T-helper 17 cell (primary cell): ENCODE measurements around the gene ZZZ3. TPM values are rescaled to one million over a fixed set of nuclear protein-coding genes. Genes with fewer than 3 reads are reported as not detected.
A peak's percentile ranks its signal among the peaks of the same experiment; 100 is the strongest.
"Not testable (repeated sequence)": the region's sequence is repeated elsewhere in the genome, so short reads cannot be mapped to it uniquely, and the experiment has no call there.

Source experiments
- ATAC-seq: fragments of 150-1000 bp; cut with Tn5 transposase; 2 replicates; pipeline ENCODE4 v1.10.0; 2021; ENCODE audit warnings: mild to moderate bottlenecking, moderate library complexity
- DNase-seq, 3 donors: peaks; one replicate each; pipeline versions ENCODE4 v3.0.0 to v3.0.0-alpha.2; 2020 to 2021
- H3K9me3 ChIP-seq: one replicate; pipeline ENCODE4 v1.7.0; 2013; ENCODE audit warnings: low read length, mild to moderate bottlenecking; ENCODE audit not compliant: control insufficient read depth, poor library complexity, severe bottlenecking
- H3K27ac Mint-ChIP-seq: one replicate; pipeline ENCODE4 v1.8.0; 2022; ENCODE audit warnings: mild to moderate bottlenecking, moderate library complexity, mixed read lengths
- H3K27me3 Mint-ChIP-seq: one replicate; pipeline ENCODE4 v1.8.0; 2022; ENCODE audit warnings: mixed read lengths
- H3K36me3 Mint-ChIP-seq: one replicate; pipeline ENCODE4 v1.8.0; 2022; ENCODE audit warnings: low read depth, mixed read lengths
- H3K4me1 Mint-ChIP-seq: one replicate; pipeline ENCODE4 v1.8.0; 2022; ENCODE audit warnings: mild to moderate bottlenecking, mixed read lengths
- H3K4me3 Mint-ChIP-seq: one replicate; pipeline ENCODE4 v1.8.0; 2022; ENCODE audit warnings: mild to moderate bottlenecking, moderate library complexity, mixed read lengths
- total RNA-seq, 4 donors: library from RNA in 2 of 4; stranded (reverse) in 2 of 4; gene quantifications; one replicate each; pipeline ENCODE4 v1.2.3 and lab custom pipeline; 2022 to 2026

Gene ZZZ3
- 10 to 100 TPM; 49.8 to 55.5 TPM for total RNA-seq
- total RNA-seq (lab: John Stamatoyannopoulos, UW): 94.1 to 171 reads per million in 2 donors

GRCh38 chr1:77682460-77683159 is at the start of gene ZZZ3:
ZZZ3 (minus strand) TSS chr1:77682658; CDS start chr1:77633354, 49,304 bp downstream.
- Mint-ChIP-seq H3K36me3 (peaks cover 2% of the 10 kb centered on the region), H3K27ac (peak within 1 kb of the TSS; percentile 96), H3K27me3 (no peaks in the 10 kb centered on the region), H3K4me1 (peaks cover 33% of the 10 kb centered on the region), H3K4me3 (peak within 1 kb of the TSS; percentile 94)
- peak; percentile 75 for ATAC-seq
- no peaks in the 10 kb centered on the region for H3K9me3 ChIP-seq
- peak; percentile 84 to 93 (median 86) for DNase-seq

DNA sequence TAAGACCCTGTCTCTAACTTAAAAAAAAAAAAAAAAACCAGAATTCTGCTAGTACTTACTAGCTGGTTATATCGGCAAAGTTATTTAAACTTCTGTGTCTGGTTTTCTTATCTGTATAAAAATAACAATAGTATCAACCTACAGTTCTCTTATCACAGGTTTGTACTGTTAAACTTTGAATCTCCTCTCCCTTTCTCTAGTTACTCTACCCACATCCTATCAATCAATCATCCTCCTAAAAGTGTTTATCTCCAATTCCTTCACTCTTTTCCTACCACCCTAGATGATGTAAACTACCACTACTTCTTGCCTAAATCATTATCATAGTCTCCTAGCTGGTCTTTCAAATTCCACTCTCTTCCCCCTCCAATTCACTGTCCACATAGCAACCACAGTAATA is 49.6 kb upstream of the ZZZ3 start:
- no peak for ATAC-seq
- no peaks in the 10 kb centered on the region for H3K9me3 ChIP-seq
- peaks cover 7% of the 10 kb centered on the region for H3K4me1 Mint-ChIP-seq
- DNase-seq: no peak
- no peaks in the 10 kb centered on the region for H3K27me3 Mint-ChIP-seq
- H3K36me3 Mint-ChIP-seq: peaks cover 11% of the 10 kb centered on the region
- H3K27ac Mint-ChIP-seq: peak overlapping the region; percentile 75
- no peak overlapping the region for H3K4me3 Mint-ChIP-seq

DNA sequence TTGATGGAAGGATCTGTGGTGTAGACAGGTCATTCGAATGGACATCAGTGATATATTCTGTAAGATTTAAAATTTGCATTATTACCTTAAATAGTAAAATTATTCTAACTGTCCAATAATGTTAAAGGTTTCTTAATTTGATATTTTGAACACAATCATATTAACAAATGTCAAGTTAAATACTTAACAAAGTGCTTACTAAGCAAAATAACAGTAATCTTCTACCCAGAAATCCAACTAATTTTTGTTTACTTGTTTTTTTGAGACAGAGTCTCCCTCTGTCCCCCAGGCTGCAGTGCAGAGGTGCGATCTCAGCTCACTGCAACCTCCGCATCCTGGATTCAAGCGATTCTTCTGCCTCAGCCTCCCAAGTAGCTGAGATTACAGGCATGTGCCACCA is 43.2 kb upstream of the ZZZ3 start:
- no peaks in the 10 kb centered on the region for H3K27me3 Mint-ChIP-seq
- H3K27ac Mint-ChIP-seq: no peak overlapping the region
- peaks cover 6% of the 10 kb centered on the region for H3K4me1 Mint-ChIP-seq
- H3K9me3 ChIP-seq: no peaks in the 10 kb centered on the region
- ATAC-seq (no peak), DNase-seq (no peak)
- no peak overlapping the region for H3K4me3 Mint-ChIP-seq
- peaks cover 13% of the 10 kb centered on the region for H3K36me3 Mint-ChIP-seq

DNA sequence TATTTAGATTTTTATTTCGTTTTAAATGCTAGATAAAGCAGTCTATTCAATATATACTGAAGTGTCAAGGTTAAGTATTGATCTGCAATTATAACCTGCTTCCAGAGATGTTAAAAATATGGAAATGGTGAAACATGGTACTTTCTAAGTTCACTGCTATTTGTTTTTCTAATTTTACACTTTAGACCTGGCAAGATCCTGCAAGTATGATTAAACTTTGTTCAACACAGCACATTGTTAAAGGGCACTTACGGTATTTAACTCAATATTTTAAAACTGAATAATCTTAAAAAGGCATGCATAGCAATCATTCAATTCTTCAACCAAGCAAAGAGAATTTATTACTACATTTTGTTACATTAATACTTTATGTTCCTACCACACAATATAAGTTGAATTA is 35.7 kb upstream of the ZZZ3 start:
- Mint-ChIP-seq H3K27ac (peak overlapping the region; percentile 21), H3K4me3 (no peak overlapping the region), H3K36me3 (peaks cover 9% of the 10 kb centered on the region), H3K4me1 (peaks cover 3% of the 10 kb centered on the region), H3K27me3 (no peaks in the 10 kb centered on the region)
- no peak for ATAC-seq
- DNase-seq: no peak
- H3K9me3 ChIP-seq: no peaks in the 10 kb centered on the region

- no peaks in the 10 kb centered on the region for H3K9me3 ChIP-seq
- DNase-seq (no peak), ATAC-seq (no peak)
- H3K27ac Mint-ChIP-seq: no peak overlapping the region
- H3K36me3 Mint-ChIP-seq: peaks cover 7% of the 10 kb centered on the region
- H3K4me3 Mint-ChIP-seq: no peak overlapping the region
- H3K4me1 Mint-ChIP-seq: peaks cover under 1% of the 10 kb centered on the region
- H3K27me3 Mint-ChIP-seq: no peaks in the 10 kb centered on the region
Observed at GRCh38 chr1:77716065-77716464, 33.6 kb upstream of the ZZZ3 start.

DNA sequence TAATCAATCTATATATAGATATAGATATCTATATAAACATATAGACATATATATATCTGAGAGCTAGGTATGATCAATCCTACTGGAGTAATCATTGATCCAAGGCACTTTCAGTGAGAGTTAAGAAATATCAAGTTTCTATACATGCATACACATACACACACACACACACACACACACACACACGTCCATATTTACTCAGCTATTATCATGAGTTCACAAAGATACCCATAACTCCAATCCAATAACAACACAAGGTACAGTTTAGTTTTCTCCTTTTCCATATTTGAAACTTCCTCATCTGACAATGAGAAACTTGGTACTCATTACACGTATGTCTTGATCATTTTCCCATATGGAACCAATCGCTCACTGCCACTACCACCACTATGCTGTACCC is 27.3 kb upstream of the ZZZ3 start:
- no peak overlapping the region for H3K27ac Mint-ChIP-seq
- no peak for DNase-seq

DNA sequence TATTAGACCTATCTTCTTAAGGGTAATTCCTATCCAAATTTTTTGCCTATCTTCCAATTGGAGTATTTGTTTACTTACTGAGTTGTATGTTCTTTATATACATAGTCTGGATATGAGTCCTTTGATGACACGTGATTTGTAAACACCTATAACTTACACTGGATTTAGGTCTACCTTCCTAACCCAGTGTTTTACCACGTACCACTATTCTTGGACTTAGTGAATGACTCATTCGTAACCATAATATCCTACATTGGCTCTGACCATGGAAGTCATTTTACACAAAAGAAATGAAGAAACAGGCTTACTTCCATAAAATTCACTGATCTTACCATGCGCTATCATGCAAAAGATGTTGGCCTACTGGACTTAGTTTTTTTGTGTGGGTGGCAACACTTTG is 23.9 kb upstream of the ZZZ3 start:
- Mint-ChIP-seq H3K36me3 (peaks cover 17% of the 10 kb centered on the region), H3K27me3 (no peaks in the 10 kb centered on the region)

More for the DNA sequence above, 27.3 kb upstream of the ZZZ3 start:
- no peaks in the 10 kb centered on the region for H3K27me3 Mint-ChIP-seq
- H3K4me3 Mint-ChIP-seq: no peak overlapping the region
- H3K9me3 ChIP-seq: no peaks in the 10 kb centered on the region
- H3K4me1 Mint-ChIP-seq: peaks cover 9% of the 10 kb centered on the region
- ATAC-seq: no peak
- H3K36me3 Mint-ChIP-seq: peaks cover 15% of the 10 kb centered on the region

GRCh38 chr1:77704736-77705135 is 22.3 kb upstream of the ZZZ3 start:
- DNase-seq (no peak), ATAC-seq (no peak)
- peaks cover 2% of the 10 kb centered on the region for H3K4me1 Mint-ChIP-seq
- peaks cover 10% of the 10 kb centered on the region for H3K36me3 Mint-ChIP-seq
- H3K4me3 Mint-ChIP-seq: no peak overlapping the region
- H3K27me3 Mint-ChIP-seq: no peaks in the 10 kb centered on the region
- no peak overlapping the region for H3K27ac Mint-ChIP-seq
- no peaks in the 10 kb centered on the region for H3K9me3 ChIP-seq

More for the DNA sequence above, 23.9 kb upstream of the ZZZ3 start:
- H3K4me3 Mint-ChIP-seq: no peak overlapping the region
- DNase-seq (no peak), ATAC-seq (no peak)
- peaks cover 9% of the 10 kb centered on the region for H3K4me1 Mint-ChIP-seq
- H3K27ac Mint-ChIP-seq: peak overlapping the region; percentile 8
- H3K9me3 ChIP-seq: no peaks in the 10 kb centered on the region

DNA sequence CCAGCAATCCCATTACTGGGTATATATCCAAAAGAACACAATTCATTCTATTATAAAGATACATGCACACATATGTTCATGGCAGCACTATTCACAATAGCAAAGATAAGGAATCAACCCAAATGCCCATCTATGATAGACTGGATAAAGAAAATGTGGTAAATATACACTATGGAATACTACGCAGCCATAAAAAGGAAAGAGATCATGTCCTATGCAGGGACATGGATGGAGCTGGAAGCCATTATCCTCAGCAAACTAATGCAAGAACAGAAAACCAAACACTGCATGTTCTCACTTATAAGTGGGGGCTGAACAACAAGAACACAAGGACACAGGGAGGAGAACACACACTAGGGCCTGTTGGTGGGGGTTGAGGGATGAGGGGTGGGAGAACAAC is 17.2 kb upstream of the ZZZ3 start:
- not testable (repeated sequence) for ATAC-seq, H3K4me1 Mint-ChIP-seq, H3K27me3 Mint-ChIP-seq, H3K9me3 ChIP-seq, DNase-seq, H3K27ac Mint-ChIP-seq, H3K4me3 Mint-ChIP-seq, H3K36me3 Mint-ChIP-seq

- H3K9me3 ChIP-seq: no peaks in the 10 kb centered on the region
- H3K36me3 Mint-ChIP-seq: no peaks in the 10 kb centered on the region
- no peak for DNase-seq
- H3K4me3 Mint-ChIP-seq: no peak overlapping the region
- peaks cover 2% of the 10 kb centered on the region for H3K4me1 Mint-ChIP-seq
- no peaks in the 10 kb centered on the region for H3K27me3 Mint-ChIP-seq
- ATAC-seq: no peak
- H3K27ac Mint-ChIP-seq: no peak overlapping the region
Observed at GRCh38 chr1:77697441-77697840, 15.0 kb upstream of the ZZZ3 start.

DNA sequence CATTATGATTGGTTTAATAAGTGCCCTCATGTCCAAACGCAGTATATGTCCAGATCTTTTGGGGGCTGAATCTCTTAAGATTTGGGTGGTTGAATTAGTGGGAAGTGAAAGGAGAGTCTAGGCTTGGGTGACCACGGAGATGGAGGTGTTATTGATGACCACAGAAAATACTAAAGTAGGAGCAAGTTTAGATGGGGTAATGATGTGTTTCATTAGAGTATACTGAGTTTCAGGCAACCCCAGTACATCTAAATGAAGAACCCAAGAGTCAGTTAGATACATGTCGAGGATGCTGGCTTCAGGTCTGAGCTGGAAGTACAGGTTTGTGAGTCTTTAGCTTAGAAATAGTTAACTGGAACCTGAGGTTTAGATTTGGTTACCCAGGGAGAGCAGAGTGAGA is 6.5 kb upstream of the ZZZ3 start:
- H3K27me3 Mint-ChIP-seq: no peaks in the 10 kb centered on the region
- ATAC-seq (no peak), DNase-seq (no peak)
- H3K9me3 ChIP-seq: no peaks in the 10 kb centered on the region
- H3K4me3 Mint-ChIP-seq: no peak overlapping the region
- H3K4me1 Mint-ChIP-seq: peaks cover 8% of the 10 kb centered on the region
- H3K27ac Mint-ChIP-seq: peak overlapping the region; percentile 27
- H3K36me3 Mint-ChIP-seq: no peaks in the 10 kb centered on the region

DNA sequence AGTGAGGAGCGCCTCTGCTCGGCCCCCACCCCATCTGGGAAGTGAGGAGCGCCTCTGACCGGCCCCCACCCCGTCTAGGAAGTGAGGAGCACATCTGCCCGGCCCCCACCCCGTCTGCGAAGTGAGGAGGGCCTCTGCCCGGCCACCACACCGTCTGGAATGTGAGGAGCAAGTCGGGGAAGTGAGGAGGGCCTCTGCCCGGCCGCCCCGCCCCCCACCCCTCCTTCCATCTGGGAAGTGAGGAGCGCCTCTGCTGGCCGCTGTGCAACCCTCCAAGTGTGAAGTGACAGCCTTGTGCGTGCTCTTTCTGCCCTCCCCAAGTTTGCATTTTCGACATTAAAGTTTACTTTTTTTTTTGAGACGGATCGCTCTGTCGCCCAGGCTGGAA is 5.1 kb upstream of the ZZZ3 start:
- Mint-ChIP-seq H3K27me3 (no peaks in the 10 kb centered on the region), H3K36me3 (no peaks in the 10 kb centered on the region), H3K4me3 (peak overlapping the region; percentile 77), H3K4me1 (peaks cover 12% of the 10 kb centered on the region), H3K27ac (no peak overlapping the region)
- H3K9me3 ChIP-seq: no peaks in the 10 kb centered on the region
- ATAC-seq (no peak), DNase-seq (no peak)

DNA sequence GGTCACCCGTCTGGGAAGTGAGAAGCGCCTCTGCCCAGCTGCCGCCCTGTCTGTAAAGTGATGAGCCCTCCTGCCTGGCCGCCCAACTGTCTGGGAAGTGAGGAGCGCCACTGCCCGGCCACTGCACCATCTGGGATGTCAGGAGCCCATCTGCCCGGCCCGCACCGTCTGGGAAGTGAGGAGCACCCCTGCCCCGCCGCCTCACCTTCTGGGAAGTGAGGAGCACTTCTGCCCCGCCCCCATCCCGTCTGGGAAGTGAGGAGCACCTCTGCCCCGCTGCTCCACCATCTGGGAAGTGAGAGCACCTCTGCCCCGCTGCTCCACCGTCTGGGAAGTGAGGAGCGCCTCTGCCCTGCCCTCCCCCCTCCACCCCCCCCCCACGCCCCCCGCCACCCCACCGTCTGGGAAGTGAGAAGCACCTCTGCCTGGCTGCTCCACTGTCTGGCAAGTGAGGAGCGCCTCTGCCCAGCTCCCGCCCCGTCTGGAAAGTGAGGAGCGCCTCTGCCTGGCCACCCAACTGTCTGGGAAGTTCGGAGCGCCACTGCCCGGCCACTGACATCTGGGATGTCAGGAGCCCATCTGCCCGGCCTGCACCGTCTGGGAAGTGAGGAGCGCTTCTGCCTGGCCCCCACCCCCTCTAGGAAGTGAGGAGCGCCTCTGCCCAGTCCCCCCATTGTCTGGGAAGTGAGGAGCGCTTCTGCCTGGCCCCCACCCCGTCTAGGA is 4.5 kb upstream of the ZZZ3 start:
- no peak for ATAC-seq
- no peak overlapping the region for H3K27ac Mint-ChIP-seq
- peaks cover 16% of the 10 kb centered on the region for H3K4me1 Mint-ChIP-seq
- H3K36me3 Mint-ChIP-seq: no peaks in the 10 kb centered on the region
- H3K9me3 ChIP-seq: no peaks in the 10 kb centered on the region
- no peaks in the 10 kb centered on the region for H3K27me3 Mint-ChIP-seq
- DNase-seq: no peak
- no peak overlapping the region for H3K4me3 Mint-ChIP-seq
